Mucosa of rectum (tissue), 2 donors: ENCODE data around the gene SPON1.

Source experiments
- H3K27ac ChIP-seq, 2 donors: one replicate each; pipeline ENCODE4 v1.7.0; 2013; ENCODE audit warnings: inconsistent platforms in 2 of 2, low read depth in 2 of 2, low read length in 2 of 2
- H3K27me3 ChIP-seq, 2 donors: one replicate each; pipeline ENCODE4 v1.7.0; 2013; ENCODE audit warnings: low read length in 2 of 2; ENCODE audit not compliant: control insufficient read depth in 2 of 2, insufficient read depth in 2 of 2
- H3K36me3 ChIP-seq, 2 donors: one replicate each; pipeline ENCODE4 v1.7.0; 2013; ENCODE audit warnings: low read length in 2 of 2; ENCODE audit not compliant: control insufficient read depth in 2 of 2, insufficient read depth in 2 of 2
- H3K4me1 ChIP-seq, 2 donors: one replicate each; pipeline ENCODE4 v1.7.0; 2013; ENCODE audit warnings: low read length in 2 of 2, mild to moderate bottlenecking in 1 of 2; ENCODE audit not compliant: control insufficient read depth in 2 of 2, insufficient read depth in 2 of 2
- H3K4me3 ChIP-seq, 2 donors: one replicate each; pipeline ENCODE4 v1.7.0; 2013; ENCODE audit warnings: low read length in 2 of 2
- H3K9ac ChIP-seq, 2 donors: one replicate each; pipeline ENCODE4 v1.7.0; 2013; ENCODE audit warnings: low read length in 2 of 2, low read depth in 1 of 2, mild to moderate bottlenecking in 1 of 2
- H3K9me3 ChIP-seq, 2 donors: one replicate each; pipeline ENCODE4 v1.7.0; 2013; ENCODE audit warnings: low read length in 2 of 2; ENCODE audit not compliant: control insufficient read depth in 2 of 2
- donor health status: healthy.
- donor health status: Normal muscosa, but diverticular disease.

Gene SPON1

DNA sequence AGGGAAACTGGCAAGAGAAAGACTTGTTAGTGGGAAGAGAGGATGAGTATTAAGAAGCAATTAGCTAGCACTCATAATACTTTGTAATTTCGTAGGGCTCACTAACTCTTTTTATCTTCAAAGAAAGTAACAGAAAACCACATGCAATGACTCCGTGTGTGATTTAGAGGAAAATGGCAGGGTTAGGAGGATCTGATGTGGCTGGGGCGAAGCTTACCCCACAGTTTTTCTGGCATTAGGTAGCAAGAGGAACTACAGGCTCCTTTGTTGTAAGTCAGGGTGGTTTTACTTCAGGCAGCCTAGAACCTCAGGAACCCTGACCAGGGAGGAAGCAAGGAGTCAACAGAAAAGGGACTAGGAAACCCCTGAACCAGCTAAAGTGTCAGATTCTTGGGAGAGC, 89.7 kb downstream of the SPON1 start:
- H3K27me3 ChIP-seq, result no peaks in the 10 kb centered on the region
- no peak overlapping the region for H3K4me3 ChIP-seq
- H3K9me3 ChIP-seq, result no peaks in the 10 kb centered on the region

DNA sequence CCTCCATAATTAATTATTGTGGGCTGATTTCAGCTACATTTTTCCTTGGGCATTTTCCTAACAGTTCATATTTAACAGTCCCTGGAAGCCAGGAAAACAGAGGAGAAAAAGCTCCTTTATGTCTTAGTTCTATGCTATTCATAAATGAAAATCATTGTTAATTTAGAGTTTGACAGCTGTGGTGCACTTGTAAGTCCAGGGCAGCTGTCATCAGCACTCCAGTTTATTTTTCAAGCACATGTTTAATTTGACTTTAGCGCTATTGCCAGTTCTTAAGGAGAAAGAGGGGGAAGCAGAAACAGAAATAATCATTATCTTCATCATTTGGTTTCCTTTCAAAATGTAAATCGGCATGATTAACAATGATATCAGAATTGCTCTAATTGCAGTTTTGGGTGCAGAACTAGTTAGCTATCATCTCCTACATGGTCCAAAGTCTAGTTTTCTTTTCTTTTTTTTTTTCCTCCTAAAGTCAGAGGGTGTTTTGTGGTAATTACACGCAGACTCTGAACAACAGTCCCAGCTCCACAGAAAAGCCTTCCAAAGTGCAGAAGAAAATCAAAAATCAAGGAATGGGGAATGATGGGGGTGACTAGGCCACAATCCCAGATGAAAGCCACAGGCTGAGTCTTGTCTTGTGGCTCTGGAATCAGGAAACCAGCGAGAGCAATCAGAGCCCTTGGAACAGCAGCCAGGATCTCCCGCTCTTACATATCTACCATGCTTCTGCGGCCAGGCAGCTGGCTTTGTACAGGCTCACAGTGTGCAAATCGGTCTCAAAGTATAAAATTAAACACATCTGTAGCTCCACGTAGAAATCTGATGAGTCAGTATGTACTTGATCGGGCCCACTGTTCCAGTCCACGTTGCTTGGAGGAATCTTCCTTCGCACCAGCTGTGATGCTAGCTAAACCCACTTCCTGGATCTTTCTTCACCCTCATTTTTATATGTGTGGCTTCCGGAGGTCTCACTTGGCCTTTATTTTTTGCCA, 91.9 kb downstream of the SPON1 start:
- Histone ChIP-seq H3K9me3 (no peaks in the 10 kb centered on the region), H3K36me3 (no peaks in the 10 kb centered on the region), H3K4me1 (peaks cover 0 to 11% of the 10 kb centered on the region in 2 donors), H3K9ac (no peak overlapping the region), H3K27ac (peak overlapping the region; percentile 7 to 27), H3K4me3 (no peak overlapping the region), H3K27me3 (no peaks in the 10 kb centered on the region)

More for the DNA sequence above, 89.7 kb downstream of the SPON1 start:
- Histone ChIP-seq H3K27ac (no peak overlapping the region), H3K36me3 (no peaks in the 10 kb centered on the region), H3K4me1 (peaks cover 0 to 11% of the 10 kb centered on the region in 2 donors), H3K9ac (no peak overlapping the region)

DNA sequence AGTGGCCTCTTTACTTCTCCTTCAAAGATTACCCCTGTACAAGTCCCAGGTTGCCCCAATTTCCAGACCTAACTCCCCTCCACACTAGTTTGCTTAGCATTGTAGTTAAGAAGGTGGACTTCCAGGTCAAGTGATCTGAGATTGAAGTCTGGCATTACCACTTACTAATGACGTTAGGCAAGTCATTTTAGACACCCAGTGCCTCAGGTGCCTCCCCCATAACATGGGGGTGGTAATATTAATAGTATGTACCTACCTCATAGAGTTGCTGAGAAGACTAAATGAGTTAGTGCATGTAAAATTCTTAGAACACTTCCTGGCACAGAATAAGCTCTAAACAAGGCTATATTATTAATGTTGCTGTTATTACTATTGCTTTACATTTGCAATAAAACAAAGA, 93.4 kb downstream of the SPON1 start:
- Histone ChIP-seq H3K4me1 (peaks cover 0 to 11% of the 10 kb centered on the region in 2 donors), H3K9ac (no peak overlapping the region), H3K27me3 (no peaks in the 10 kb centered on the region), H3K27ac (no peak overlapping the region), H3K36me3 (no peaks in the 10 kb centered on the region), H3K9me3 (no peaks in the 10 kb centered on the region), H3K4me3 (no peak overlapping the region)

GRCh38 chr11:14058061-14058460, 95.5 kb downstream of the SPON1 start:
- Histone ChIP-seq H3K27me3 (no peaks in the 10 kb centered on the region), H3K4me3 (no peak overlapping the region), H3K9ac (no peak overlapping the region), H3K27ac (no peak overlapping the region), H3K4me1 (peaks cover 0 to 11% of the 10 kb centered on the region in 2 donors), H3K9me3 (no peaks in the 10 kb centered on the region), H3K36me3 (no peaks in the 10 kb centered on the region)

GRCh38 chr11:14059491-14059890, 97.0 kb downstream of the SPON1 start:
- Histone ChIP-seq H3K36me3 (no peaks in the 10 kb centered on the region), H3K9me3 (no peaks in the 10 kb centered on the region), H3K4me3 (no peak overlapping the region), H3K9ac (no peak overlapping the region), H3K27me3 (no peaks in the 10 kb centered on the region), H3K27ac (no peak overlapping the region), H3K4me1 (peaks cover 0 to 7% of the 10 kb centered on the region in 2 donors)

- Histone ChIP-seq H3K9me3 (no peaks in the 10 kb centered on the region), H3K4me1 (peaks cover 0 to 14% of the 10 kb centered on the region in 2 donors), H3K27ac (no peak overlapping the region), H3K36me3 (no peaks in the 10 kb centered on the region), H3K4me3 (no peak overlapping the region), H3K9ac (no peak overlapping the region), H3K27me3 (no peaks in the 10 kb centered on the region)
Measured at GRCh38 chr11:14061721-14062120, 99.2 kb downstream of the SPON1 start.

- no peaks in the 10 kb centered on the region for H3K27me3 ChIP-seq
- peak overlapping the region in 1 of 2 donors; percentile 3 for H3K9ac ChIP-seq
- H3K36me3 ChIP-seq, result no peaks in the 10 kb centered on the region
Measured at GRCh38 chr11:14065141-14065540, 102.6 kb downstream of the SPON1 start.

DNA sequence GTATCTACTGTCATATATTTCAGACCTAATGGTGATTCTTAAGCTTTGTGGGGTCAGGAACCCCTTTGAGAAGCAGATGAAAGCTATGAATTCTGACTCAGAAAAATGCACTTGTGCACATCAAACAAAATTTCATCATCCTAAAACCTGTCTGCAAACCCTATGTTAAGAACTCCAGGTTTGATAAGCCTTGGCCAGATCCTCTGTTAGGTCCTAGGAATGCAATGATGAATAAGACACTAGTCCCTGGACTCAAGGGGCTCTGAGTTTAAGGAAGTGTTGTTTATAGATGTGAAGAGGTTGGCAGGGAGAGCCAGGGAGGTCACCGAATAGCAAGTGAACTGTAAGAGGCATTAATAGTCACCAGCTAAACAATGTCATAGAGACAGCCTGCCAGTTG, 103.2 kb downstream of the SPON1 start:
- no peaks in the 10 kb centered on the region for H3K36me3 ChIP-seq
- H3K4me1 ChIP-seq, result peaks cover 0 to 14% of the 10 kb centered on the region in 2 donors
- H3K27me3 ChIP-seq, result no peaks in the 10 kb centered on the region
- H3K9me3 ChIP-seq, result no peaks in the 10 kb centered on the region
- H3K4me3 ChIP-seq, result peak overlapping the region; percentile 20 to 23
- H3K27ac ChIP-seq, result peak overlapping the region in 1 of 2 donors; percentile 34
- peak overlapping the region in 1 of 2 donors; percentile 3 for H3K9ac ChIP-seq

More at GRCh38 chr11:14065141-14065540, 102.6 kb downstream of the SPON1 start:
- Histone ChIP-seq H3K9me3 (no peaks in the 10 kb centered on the region), H3K27ac (peak overlapping the region in 1 of 2 donors; percentile 34), H3K4me3 (peak overlapping the region; percentile 20 to 23), H3K4me1 (peaks cover 0 to 14% of the 10 kb centered on the region in 2 donors)

DNA sequence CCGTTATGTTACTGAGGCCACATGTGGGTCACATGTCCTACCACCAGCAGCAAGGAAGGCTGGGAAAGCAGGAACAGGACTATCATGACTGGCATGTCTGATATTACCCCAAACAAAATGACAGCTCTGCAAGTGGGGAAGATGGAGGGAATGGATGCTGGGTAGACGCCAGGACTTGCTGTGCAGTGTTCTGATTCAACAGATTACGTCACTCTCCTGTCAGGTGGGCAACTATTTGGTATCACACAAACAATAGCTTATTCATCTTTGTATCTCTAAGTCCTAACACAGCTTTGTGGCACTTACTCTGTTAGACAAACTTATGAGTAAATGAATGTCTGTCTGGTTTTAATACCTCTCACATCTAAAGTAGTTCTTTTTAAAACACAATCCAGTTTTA, 105.2 kb downstream of the SPON1 start:
- H3K4me3 ChIP-seq, result no peak overlapping the region
- peaks cover 0 to 14% of the 10 kb centered on the region in 2 donors for H3K4me1 ChIP-seq
- no peaks in the 10 kb centered on the region for H3K27me3 ChIP-seq
- no peak overlapping the region for H3K27ac ChIP-seq
- H3K9ac ChIP-seq, result no peak overlapping the region
- no peaks in the 10 kb centered on the region for H3K36me3 ChIP-seq
- H3K9me3 ChIP-seq, result no peaks in the 10 kb centered on the region

GRCh38 chr11:14070896-14071295, 108.4 kb downstream of the SPON1 start:
- H3K4me1 ChIP-seq, result peaks cover 0 to 2% of the 10 kb centered on the region in 2 donors
- H3K36me3 ChIP-seq, result no peaks in the 10 kb centered on the region
- H3K9me3 ChIP-seq, result no peaks in the 10 kb centered on the region
- H3K9ac ChIP-seq, result no peak overlapping the region
- no peak overlapping the region for H3K27ac ChIP-seq
- H3K4me3 ChIP-seq, result no peak overlapping the region
- no peaks in the 10 kb centered on the region for H3K27me3 ChIP-seq
